HuH-7.5 (cell line): ENCODE data around the gene CALM1.
"Not testable (repeated sequence)": the region's sequence is repeated elsewhere in the genome, so short reads cannot be mapped to it uniquely, and the experiment has no call there.

Source experiments
- DNase-seq: peaks from one replicate; pipeline ENCODE4 v3.0.0; 2011; ENCODE audit warnings: low spot score

The CALM1 gene

DNA sequence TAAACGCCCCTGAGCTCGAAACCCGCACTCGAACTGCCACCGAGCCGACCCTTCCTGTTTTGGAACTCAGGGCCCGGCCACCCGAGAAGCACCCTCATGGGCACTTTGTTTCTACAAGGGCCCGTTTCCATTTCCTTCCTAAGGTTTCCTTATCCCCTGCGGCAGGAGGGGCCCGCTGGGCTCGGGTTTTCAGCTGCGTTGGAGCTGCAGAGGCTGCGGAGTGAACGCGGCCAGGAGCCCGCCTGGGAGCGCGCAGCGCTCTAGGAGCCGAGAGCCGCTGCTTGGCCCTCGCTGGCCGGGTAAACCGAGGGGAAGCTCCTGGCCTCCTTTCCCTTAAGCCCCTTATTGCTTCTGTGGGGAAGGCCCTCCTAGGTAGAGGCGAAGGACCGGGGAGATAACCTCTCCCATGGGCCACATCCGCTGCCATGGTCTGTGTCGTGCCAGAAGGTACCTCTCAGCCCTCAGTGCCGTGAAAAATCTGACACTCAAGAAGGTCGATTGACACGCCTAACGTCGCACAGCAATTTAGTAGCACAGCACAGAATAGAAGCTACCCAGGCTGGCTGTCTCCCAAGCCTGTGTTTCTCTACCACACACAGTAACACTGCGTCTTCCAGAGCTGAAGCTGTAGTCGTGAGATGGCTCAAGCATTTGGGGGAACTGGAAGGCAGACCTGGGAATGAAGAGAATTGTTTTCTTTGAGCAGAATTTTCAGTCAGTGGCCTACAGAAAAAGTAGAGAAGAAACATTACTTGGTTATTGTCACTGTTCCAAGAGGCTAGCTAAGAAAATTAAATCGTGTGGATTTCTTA, 12.9 kb upstream of the CALM1 start:
- no peak for DNase-seq

DNA sequence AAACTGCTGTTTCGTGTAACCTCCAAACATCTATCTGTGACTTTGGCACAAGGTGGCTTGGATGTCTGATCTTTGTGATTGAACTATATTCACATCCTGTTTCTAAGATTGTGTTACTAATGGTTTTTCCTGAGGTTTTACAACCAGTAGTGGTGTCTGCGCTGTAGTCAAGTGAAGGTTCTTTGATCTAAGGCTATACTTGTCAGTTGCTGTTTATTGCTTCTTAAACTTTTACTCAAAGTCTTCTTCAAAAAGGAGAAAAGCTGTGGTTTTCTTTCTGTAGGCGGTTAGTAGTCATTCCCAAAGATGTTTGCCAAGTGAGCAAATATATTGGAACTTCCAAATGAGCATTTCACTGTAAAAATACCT, 12.3 kb upstream of the CALM1 start:
- no peak for DNase-seq

DNA sequence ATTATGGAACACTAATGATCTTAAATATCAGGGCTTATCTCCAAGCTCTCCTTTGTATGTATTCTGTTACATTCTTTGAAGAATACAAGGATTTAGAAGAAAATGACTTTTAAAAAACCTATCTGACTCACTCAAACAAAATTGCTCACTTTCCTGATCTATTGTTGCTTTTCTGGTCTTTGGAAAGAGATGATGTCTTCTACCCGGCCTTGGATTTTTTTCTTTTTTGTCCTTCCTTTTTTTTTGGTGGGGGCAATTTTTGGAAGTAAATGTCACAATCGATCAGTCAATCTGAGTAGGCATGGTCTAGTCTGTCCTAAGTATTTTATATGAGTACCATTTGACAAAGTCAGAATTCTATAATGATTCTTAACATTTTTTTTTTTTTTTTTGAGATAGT, 10.5 kb upstream of the CALM1 start:
- no peak for DNase-seq

DNA sequence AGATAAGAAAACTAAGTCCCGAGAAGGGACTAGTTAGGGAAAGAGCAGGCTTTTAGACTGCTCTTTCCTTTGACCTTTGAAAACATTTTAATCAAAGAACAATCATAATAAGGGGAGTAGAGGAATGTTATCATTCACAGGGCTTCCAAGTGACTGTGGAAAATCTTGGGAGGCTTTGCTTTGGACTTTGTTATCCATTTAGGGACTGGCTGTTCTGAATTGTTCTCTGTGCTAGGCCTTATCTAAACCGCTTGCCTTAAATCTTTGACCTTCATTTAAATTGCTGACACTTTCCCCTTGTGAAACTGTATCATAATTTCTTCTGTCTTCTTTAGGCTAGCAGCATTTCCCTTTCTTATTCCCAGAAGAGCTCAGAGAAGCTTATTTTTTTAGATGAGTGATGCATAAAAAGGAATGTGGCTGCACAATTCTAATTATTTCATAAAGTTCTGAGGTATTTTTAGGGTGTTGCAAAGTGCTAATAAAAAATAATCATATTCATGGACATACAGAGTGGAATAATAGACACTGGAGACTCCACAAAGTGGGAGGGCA, 9.5 kb upstream of the CALM1 start:
- DNase-seq: no peak

DNA sequence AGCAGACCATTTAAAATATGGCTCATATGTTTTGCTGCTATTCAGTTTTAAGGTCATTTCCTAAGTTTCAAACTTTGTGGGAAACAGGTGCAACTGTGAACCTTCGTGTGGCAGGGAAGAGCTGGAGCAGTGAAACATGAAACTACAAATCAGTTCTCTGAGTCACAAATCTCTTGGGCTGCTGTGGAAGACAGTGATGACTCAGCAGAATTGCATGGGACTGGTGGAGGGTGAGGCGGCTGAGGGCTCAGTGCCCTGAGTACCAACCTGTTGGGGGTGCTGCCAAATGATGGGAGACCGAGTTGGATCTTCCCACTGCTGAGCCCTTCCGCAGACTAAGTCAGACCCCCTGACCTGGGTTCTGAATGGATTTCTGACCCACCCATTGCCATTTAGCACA, 8.4 kb upstream of the CALM1 start:
- DNase-seq: no peak

DNA sequence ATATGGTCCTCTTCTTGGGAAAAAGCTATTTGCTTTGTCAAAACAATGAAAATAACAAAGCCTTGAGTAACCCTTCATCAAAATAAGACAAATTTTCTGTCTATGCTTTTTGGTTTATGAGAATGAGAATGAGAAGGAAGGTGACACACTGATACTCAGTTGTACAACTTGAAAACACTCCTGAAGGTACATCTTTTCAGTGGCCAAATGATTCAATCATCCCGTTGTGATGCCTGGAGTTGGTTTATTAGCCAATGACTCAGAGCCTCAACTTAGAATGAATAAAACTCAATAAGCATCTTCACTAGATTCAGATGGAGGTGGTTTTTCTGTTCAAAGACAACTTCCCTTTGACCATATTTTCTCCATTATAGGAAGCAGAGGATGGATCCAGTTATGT, 7.8 kb upstream of the CALM1 start:
- no peak for DNase-seq

DNA sequence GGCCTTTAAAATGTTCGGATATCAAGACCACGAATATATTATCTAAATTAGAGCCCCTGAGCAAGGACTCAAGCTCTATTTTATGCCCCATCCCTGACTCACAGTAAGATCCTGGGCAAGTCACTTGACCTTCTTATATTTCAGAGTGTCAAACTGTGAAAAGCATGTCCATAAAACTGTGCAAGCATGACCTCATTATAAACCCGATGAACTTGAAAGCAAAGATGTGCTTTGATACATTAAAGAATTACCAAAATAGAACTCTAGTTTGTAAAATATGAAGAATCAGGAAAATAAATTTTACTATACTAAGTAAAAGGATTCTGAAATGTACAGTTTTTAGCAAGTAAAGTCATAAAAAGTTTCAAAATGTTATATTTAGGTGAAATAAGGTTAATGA, 2.9 kb upstream of the CALM1 start:
- no peak for DNase-seq

DNA sequence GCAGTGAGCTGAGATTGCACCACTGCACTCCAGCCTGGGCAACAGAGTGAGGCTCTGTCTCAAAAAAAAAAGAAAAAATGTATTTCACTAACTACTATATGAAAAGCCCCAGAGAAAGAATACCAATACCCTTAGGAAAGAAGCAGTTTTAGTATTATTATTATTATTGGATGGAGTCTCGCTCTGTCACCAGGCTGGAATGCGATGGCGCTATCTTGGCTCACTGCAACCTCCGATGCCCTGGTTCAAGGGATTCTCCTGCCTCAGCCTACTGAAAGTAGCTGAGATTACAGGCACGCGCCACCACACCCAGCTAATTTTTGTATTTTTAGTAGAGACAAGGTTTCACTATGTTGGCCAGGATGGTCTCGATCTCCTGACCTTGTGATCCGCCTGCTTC, 2.0 kb upstream of the CALM1 start:
- DNase-seq: not testable (repeated sequence)

DNA sequence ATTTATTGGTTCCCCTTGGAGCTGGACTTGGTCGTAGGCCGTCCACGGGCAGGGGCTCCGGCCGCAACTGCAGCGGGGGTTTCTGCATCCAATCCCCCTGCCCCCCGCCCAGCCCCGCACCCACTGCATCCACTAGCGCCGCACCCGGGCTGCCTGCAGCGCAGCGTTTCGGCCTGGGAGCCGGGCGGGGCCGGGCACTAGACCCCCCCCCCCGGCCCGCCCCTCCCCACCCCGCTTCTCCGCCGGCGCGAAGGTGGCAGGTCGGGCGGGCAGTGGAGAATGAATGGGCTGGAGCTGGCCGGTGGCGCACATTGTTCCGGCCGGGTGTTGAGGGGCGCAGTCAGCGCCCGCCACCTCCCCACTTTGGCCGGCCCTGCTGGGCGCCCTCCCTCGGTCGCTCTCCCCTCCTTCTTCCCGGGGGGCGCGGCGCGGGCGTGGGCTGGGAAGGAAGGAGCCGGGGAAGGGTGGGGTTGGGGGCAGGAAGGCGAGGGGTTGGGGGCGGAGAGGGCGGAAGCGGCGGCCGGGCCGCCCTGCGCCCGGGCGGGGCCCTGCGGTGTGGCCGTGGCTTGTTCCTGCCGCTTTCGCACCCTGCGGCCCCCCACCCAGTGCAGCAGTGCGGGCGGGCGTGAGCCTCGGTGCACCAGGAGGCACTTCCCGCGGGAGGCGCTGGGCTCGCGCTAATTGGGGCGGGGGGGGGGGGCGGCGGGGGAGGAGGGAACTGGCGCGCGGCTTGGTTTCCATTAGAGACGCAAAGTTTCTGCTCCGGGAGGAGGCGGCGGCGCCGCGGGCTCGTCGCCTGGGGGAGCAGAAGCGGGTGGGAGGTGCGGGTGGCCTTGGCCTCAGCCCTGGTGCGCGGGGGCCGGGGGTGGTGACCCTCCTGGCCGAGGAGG, 841 bp downstream of the CALM1 start:
- peak; percentile 45 for DNase-seq

DNA sequence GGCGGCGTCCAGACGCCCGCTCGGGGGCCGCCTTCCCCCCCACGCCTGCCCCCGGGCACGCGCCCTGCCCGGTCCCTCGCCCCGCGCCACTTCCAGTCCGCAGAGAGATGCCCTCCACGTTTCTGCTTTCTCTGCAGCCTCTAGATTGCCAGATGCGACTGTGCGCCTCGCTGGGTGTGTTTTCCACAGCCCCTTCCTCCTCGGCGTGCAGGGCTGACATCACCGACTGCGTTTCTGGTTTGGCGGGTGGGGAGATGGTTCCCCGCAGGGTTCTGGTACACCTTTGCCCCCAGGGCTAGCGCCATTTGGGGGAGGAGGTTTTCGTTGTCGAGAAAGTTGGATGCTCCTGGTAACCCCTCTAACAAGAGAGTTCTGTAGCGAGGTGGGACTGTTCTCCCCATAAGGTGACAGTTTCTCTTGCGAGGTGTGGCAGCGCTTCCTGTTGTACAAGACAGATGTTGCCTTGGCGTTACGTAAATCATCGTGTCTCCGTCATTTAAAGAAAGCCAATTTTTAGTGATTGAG, 1.5 kb downstream of the CALM1 start:
- peak; percentile 22 for DNase-seq

DNA sequence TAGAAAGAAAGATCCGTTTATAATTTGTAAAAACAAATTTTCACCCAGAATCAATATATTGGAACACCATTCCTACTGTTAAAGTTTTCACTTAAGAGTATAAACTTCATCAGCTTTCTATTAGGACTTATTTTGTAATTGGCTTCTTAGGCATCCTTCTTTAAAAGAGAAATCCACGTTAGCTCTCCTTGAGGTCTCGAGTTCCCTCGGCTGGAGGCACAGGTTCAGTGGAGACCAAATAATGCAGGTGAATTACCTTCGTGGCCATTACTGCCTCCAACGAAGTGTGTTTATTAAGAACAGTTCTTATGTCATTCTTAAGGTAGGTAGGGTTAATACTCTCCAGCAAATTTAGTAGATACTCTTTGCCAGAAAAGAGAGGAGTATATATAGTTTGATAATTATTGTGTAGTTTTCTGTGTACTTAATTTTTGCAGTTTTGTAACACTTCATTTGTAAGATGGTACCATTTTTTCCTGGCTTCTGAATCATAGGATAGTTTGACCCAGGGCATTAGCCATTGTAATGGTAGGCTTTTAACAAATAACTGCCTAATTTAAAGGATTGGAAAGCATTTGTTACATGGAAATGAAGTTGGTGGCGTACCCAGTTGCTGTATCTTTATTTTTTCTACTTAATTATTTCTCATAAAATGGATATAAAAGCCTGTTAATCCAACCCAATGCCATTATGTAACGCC, 2.2 kb downstream of the CALM1 start:
- DNase-seq: no peak

DNA sequence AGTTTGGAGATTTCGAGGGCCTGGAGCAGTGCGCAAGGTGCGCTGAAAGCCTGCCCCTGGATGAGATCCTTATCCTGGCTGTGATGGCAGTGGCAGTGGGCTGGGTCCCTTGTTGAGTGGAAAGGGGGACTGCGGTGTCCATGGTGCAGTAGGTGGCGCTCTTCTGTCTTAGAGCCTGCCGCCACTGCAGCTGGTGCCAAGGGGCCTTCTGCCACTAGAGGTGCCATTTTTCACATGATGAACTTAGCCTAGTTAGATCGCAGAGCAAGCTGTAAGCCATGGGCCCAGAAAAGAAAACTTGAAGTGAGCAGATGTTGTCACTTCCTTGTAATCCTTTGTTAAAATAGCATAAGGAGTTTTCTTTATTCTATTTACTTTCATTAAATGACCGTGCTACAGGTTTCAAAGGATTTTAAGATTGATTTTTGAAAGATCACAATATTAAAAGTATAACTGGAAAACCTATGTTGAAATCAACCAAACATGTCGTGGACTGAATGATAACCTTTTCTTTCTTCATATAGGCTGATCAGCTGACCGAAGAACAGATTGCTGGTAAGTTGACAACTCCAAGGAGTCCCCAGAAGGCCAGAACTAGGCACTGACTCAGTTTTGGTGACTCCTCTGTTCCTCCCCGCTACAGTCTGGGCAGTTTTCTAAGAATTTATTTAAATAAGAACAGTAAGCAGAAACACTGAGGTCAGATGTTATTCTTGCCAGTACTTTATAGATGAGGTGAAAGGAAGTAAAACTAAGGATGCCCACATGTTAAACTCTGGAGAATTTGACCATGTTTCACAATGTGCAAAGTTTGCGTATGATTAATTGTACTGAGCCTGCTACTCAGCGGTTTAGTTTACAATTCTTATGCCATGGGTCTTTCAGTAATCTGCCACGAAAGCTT, 3.0 kb downstream of the CALM1 start:
- peak; percentile 91 for DNase-seq

DNA sequence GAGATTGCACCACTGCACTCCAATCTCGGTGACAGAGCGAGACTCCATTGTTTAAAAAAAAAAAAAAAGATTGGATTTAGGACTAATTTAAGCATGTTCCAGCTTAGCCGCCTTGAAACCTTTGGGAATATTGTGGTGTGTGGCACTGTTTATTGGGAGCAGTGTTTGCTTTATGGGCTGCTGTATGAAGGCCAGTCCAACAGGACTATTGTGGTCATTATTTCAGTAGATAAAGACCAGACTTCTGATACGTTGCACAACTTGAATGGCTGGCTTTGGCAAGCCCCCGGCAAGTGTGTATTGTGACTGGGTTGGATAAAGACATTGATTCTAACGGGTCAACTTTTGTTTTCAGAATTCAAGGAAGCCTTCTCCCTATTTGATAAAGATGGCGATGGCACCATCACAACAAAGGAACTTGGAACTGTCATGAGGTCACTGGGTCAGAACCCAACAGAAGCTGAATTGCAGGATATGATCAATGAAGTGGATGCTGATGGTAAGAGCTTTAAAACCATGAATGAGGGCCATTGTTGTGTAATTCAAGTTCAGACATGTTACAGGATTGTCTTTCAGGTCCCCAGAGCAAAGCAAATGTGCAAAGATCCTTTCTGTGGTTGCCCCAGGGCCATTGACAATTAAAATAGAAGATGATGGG, 4.2 kb downstream of the CALM1 start:
- DNase-seq: no peak

DNA sequence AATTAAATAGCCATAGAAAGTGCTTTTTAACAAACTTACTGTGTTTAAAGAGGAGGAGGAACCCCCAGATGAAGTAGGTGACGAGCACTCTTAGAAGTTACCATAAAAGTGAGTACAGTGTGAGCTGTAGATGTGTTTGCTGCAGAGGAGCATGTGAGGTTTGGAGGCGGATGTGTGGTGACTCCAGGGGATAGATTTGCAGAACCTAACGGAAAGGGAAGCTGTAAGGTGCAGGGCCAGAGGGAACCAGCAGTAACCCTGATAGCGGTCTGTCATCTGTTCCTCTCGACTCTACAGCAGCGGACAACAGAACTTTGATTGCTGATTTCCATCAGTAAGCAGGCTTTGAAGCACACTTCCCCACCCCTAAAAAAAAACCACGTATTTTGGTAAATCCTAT, 5.2 kb downstream of the CALM1 start:
- no peak for DNase-seq

DNA sequence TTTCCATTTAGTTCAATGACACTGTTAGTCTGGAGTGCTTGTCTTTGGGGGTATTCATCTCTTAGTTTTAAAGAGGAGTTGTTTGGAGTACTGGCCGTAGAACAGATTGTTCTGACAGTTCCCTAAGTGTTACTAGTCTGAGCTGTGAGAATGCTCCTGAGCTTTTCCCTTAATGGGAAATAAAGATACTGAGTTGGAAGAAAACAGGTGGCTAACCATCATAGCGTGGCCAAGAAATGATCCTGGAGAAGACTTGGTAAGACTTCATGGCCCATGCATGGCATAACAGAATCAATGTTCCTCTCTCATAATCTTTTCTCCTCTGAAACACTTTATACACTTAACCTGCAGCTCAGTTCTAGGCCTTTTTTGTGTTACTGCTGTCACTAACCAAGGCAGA, 6.2 kb downstream of the CALM1 start:
- no peak for DNase-seq

DNA sequence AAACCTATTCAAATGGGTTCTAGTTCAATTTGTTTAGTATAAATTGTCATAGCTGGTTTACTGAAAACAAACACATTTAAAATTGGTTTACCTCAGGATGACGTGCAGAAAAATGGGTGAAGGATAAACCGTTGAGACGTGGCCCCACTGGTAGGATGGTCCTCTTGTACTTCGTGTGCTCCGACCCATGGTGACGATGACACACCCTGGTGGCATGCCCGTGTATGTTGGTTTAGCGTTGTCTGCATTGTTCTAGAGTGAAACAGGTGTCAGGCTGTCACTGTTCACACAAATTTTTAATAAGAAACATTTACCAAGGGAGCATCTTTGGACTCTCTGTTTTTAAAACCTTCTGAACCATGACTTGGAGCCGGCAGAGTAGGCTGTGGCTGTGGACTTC, 8.3 kb downstream of the CALM1 start:
- no peak for DNase-seq

DNA sequence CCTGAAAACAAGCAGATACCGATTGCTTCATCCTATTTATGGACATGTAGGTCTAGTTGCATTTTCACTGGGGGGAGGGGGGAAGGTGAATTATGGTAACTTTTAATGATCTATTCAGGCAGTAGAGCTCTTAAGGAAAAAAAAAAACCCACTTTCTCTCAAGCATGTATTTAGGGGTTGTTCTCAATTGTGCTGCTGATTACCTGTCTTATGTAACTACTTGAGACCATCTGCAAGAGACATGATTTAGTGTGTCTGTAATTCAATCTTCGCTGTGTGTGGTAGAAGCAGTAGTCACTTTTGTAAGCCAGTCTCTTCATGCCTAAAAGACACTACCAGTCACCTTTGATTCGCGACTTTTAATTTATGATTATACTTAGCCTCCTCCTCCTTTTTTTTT, 8.9 kb downstream of the CALM1 start:
- DNase-seq: no peak

DNA sequence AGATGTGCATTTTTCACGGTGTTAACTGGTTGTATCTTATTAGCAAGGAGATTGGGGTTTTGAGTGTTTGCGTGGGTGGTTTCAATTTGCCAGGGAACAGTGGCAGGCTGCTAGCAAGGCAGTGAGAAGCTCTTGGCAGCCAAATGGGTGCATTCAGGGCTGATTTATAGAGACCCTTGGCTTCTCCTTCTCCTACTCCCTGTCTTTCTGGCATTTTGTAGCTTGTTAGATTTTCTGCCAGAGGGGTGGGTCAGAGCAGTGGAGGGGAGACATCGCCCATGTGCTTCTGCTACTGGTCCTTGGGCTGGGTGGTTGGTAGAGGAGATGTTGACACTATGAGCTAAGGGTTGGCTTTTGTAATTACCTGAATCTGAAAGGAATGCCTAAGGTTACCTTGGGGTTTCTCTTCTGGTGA, 9.6 kb downstream of the CALM1 start:
- DNase-seq: no peak

DNA sequence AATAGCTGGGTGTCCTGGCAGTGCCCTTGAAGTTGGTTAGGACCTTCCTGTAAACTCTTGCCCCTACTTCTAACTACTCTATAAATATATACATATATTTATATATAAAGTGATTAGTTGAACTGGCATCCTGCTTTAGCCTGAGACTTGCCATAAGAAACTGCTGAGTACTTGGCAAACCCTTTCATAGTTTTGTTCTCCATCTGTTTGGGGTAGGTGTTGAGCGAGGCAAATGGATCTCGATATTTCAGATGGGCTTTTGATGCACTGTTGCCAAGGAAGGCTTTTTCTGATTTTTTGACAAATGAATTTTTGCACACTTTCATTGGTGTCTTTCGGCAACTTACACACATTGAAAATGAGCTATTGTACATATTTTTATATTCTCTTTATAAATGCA, 10.4 kb downstream of the CALM1 start:
- no peak for DNase-seq

DNA sequence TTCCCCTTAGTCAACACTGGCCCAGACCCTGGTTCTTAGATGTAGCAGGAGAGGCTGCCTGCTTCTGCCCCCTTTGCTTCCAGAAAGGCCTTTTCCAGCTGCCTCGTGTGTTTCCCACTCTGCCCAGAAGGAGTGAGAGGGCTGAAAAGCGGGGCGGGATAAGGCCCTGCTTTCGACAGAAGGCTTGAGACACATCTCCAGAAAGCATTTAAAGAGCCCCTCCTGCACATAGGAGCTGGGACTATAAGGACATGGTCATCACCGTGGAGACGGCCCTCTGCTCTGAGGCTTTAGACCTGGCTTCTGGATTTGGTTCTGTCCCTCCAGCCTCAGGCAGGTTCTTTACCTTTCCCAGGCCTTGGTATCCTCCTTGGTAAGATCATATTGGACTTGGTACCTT, 11.9 kb downstream of the CALM1 start:
- no peak for DNase-seq
